Common myeloid progenitor, CD34-positive (primary cell): Measurements from ENCODE around the gene CATSPERZ.

Experiments
- CTCF ChIA-PET: fragments of 350-600 bp; sonication (Branson Sonifier 250); formaldehyde crosslinking; loops from one replicate; lab custom pipeline; 2021; ENCODE audit warnings: antibody characterized with exemption; lab: Charles Lee
- POLR2A ChIA-PET: fragments of 350-600 bp; sonication (Branson Sonifier 250); formaldehyde crosslinking; loops from one replicate; lab custom pipeline; 2021; ENCODE audit warnings: antibody characterized with exemption; lab: Charles Lee
- DNase-seq, 3 donors: peaks; one replicate each; pipeline versions ENCODE4 v3.0.0 to v3.0.0-alpha.2; 2013
- H3K27ac ChIP-seq, 2 experiments: 1 replicate in 1 of 2; 2 replicates in 1 of 2; pipeline ENCODE4 v1.7.0; 2013; ENCODE audit warnings: inconsistent platforms in 2 of 2, low read length in 2 of 2, mild to moderate bottlenecking in 2 of 2, low read depth in 1 of 2, moderate library complexity in 1 of 2; ENCODE audit not compliant: severe bottlenecking in 2 of 2, insufficient read depth in 1 of 2, poor library complexity in 1 of 2
- H3K27me3 ChIP-seq, 5 experiments: replicated peaks in 2 of 5; 1 replicate in 3 of 5; 2 replicates in 2 of 5; pipeline versions ENCODE4 v1.6.1 to v1.7.0; 2013; ENCODE audit warnings: low read length in 4 of 5, mild to moderate bottlenecking in 2 of 5, moderate library complexity in 2 of 5, inconsistent platforms in 1 of 5; ENCODE audit not compliant: insufficient read depth in 5 of 5, control insufficient read depth in 4 of 5
- H3K36me3 ChIP-seq, 4 experiments: 1 replicate in 2 of 4; 2 replicates in 2 of 4; pipeline versions ENCODE4 v1.6.1 to v1.7.0; 2013; ENCODE audit warnings: low read length in 3 of 4, control low read depth in 1 of 4, mild to moderate bottlenecking in 1 of 4; ENCODE audit not compliant: control insufficient read depth in 4 of 4, insufficient read depth in 4 of 4
- H3K4me1 ChIP-seq, 4 experiments: 1 replicate in 3 of 4; 2 replicates in 1 of 4; pipeline versions ENCODE4 v1.6.1 to v1.7.1; 2013; ENCODE audit warnings: low read length in 3 of 4, mild to moderate bottlenecking in 3 of 4, control low read depth in 1 of 4, inconsistent platforms in 1 of 4, moderate library complexity in 1 of 4; ENCODE audit not compliant: control insufficient read depth in 4 of 4, insufficient read depth in 4 of 4; ENCODE audit errors: control extremely low read depth in 1 of 4
- H3K4me3 ChIP-seq, 7 experiments: 1 replicate in 4 of 7; 2 replicates in 3 of 7; pipeline versions ENCODE4 v1.5.1 to v1.7.0; 2013; ENCODE audit warnings: mild to moderate bottlenecking in 7 of 7, low read length in 6 of 7, moderate library complexity in 6 of 7, inconsistent platforms in 2 of 7, low read depth in 2 of 7, control low read depth in 1 of 7; ENCODE audit not compliant: insufficient read depth in 4 of 7, control insufficient read depth in 1 of 7; ENCODE audit errors: extremely low read depth in 1 of 7
- H3K9me3 ChIP-seq, 5 experiments: 1 replicate in 4 of 5; 2 replicates in 1 of 5; pipeline versions ENCODE4 v1.6.1 to v1.7.1; 2013; ENCODE audit warnings: low read length in 4 of 5, mild to moderate bottlenecking in 2 of 5, inconsistent platforms in 1 of 5, low read depth in 1 of 5, moderate library complexity in 1 of 5; ENCODE audit not compliant: control insufficient read depth in 4 of 5, insufficient read depth in 2 of 5; ENCODE audit errors: control extremely low read depth in 1 of 5
- WGBS: methylation state at CpG from one replicate; pipeline ENCODE4 v1.1.5; 2013; ENCODE audit not compliant: insufficient coverage; 5-methylcytosine and 5-hydroxymethylcytosine counted together

Gene CATSPERZ

GRCh38 chr11:64263947-64264317 is 36.2 kb upstream of the CATSPERZ start:
- Histone ChIP-seq H3K4me1 (peaks cover 3 to 21% (median 19%) of the 10 kb centered on the region in 4 experiments), H3K36me3 (peaks cover 3 to 66% (median 35%) of the 10 kb centered on the region in 4 experiments), H3K27ac (no peak overlapping the region), H3K9me3 (no peaks in the 10 kb centered on the region), H3K27me3 (no peaks in the 10 kb centered on the region), H3K4me3 (no peak overlapping the region)
- ChIA-PET CTCF (interaction anchor here (0.8 to 11.4 kb wide), 9 partner anchors 9 to 58 kb away, joined by 3 to 106 read pairs (median 6); partner anchors contain the start of genes CATSPERZ, FERMT3, PLCB3 and PPP1R14B), POLR2A (no interaction called here)
- 100% methylated on average over 5 of the region's 8 CpGs for WGBS
- no peak for DNase-seq

- Histone ChIP-seq H3K4me1 (peaks cover 4 to 25% (median 24%) of the 10 kb centered on the region in 4 experiments), H3K9me3 (no peaks in the 10 kb centered on the region), H3K4me3 (no peak overlapping the region), H3K27ac (no peak overlapping the region), H3K27me3 (no peaks in the 10 kb centered on the region), H3K36me3 (peaks cover 2 to 61% (median 31%) of the 10 kb centered on the region in 4 experiments)
- POLR2A ChIA-PET: no interaction called here
- 100% methylated on average over 10 of the region's 10 CpGs for WGBS
- CTCF ChIA-PET: interaction anchor here (0.6 to 11.4 kb wide), 10 partner anchors 10 to 59 kb away, joined by 3 to 106 read pairs (median 6); partner anchors contain the start of genes CATSPERZ, FERMT3, NUDT22 and PLCB3
- DNase-seq: no peak
Measured at GRCh38 chr11:64264371-64264852, 35.7 kb upstream of the CATSPERZ start.

GRCh38 chr11:64265176-64266160 is 34.7 kb upstream of the CATSPERZ start:
- peaks cover 0 to 50% (median 26%) of the 10 kb centered on the region in 4 experiments for H3K36me3 ChIP-seq
- 96% methylated on average over 23 of the region's 35 CpGs for WGBS
- POLR2A ChIA-PET: no interaction called here

GRCh38 chr11:64266339-64266738 is 33.8 kb upstream of the CATSPERZ start:
- Histone ChIP-seq H3K4me3 (no peak overlapping the region), H3K27ac (no peak overlapping the region), H3K36me3 (peaks cover 0 to 46% (median 26%) of the 10 kb centered on the region in 4 experiments), H3K9me3 (no peaks in the 10 kb centered on the region), H3K27me3 (no peaks in the 10 kb centered on the region), H3K4me1 (peaks cover 4 to 37% (median 32%) of the 10 kb centered on the region in 4 experiments)
- 98% methylated on average over 14 of the region's 15 CpGs for WGBS
- CTCF ChIA-PET: interaction anchor here (0.6 to 11.4 kb wide), 4 partner anchors 12 to 67 kb away, joined by 3 to 106 read pairs (median 20); partner anchors contain the start of genes FERMT3, PLCB3 and PPP1R14B
- POLR2A ChIA-PET: no interaction called here
- DNase-seq: no peak

More at GRCh38 chr11:64265176-64266160, 34.7 kb upstream of the CATSPERZ start:
- Histone ChIP-seq H3K4me1 (peaks cover 4 to 34% (median 28%) of the 10 kb centered on the region in 4 experiments), H3K27me3 (no peaks in the 10 kb centered on the region), H3K4me3 (no peak overlapping the region), H3K27ac (no peak overlapping the region), H3K9me3 (no peaks in the 10 kb centered on the region)
- CTCF ChIA-PET: interaction anchor here (0.6 to 11.4 kb wide), 6 partner anchors 11 to 60 kb away, joined by 3 to 106 read pairs (median 13); partner anchors contain the start of genes FERMT3, NUDT22, PLCB3 and PPP1R14B
- DNase-seq: no peak

- 95% methylated on average over 17 of the region's 27 CpGs for WGBS
- Histone ChIP-seq H3K36me3 (peaks cover 0 to 38% (median 21%) of the 10 kb centered on the region in 4 experiments), H3K9me3 (no peaks in the 10 kb centered on the region), H3K27me3 (no peaks in the 10 kb centered on the region), H3K4me1 (peaks cover 4 to 47% (median 41%) of the 10 kb centered on the region in 4 experiments), H3K27ac (peak overlapping the region; percentile 50 to 96), H3K4me3 (peak overlapping the region in 3 of 7 experiments; percentile 32 to 87 (median 76))
- ChIA-PET CTCF (interaction anchor here (1.0 to 11.4 kb wide), 8 partner anchors 9 to 77 kb away, joined by 3 to 106 read pairs (median 14); partner anchors contain the start of genes CATSPERZ, FERMT3, PLCB3 and PPP1R14B), POLR2A (interaction anchor here (0.6 to 1.4 kb wide), 3 partner anchors 17 to 290 kb away, joined by 3 to 4 read pairs (median 3); partner anchors contain the start of gene FERMT3)
- DNase-seq: peak in 1 of 3 donors; percentile 16
Measured at GRCh38 chr11:64267207-64267945, 32.8 kb upstream of the CATSPERZ start.
